ENCODE results near the gene MYO1D. TPM values are rescaled to one million over a fixed set of nuclear protein-coding genes. Genes with fewer than 3 reads are reported as not detected.

The MYO1D gene
- total RNA-seq, 1 experiment from 2014 or later = 35.7 TPM

DNA sequence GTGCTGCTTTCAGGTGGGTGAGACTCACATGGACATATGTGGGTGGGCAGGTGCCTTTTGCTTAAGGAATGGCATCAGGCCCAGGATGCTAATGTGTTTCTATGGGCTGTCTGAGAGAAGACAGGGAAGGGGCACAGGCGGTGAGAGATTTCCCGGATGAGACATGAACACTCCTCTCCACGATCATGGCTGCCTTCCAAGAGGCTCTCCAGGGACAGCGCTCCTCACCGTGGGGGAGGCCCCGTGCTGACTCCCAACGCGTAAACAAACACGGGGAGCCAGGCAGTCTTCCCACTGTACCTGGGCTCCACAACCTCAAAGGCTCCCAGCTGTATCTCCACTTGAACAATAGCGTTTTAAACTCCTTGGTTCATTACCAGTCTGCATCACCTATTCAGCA, 347.3 kb downstream of the MYO1D start:
- no peaks in the 10 kb centered on the region for H3K36me3 ChIP-seq (ENCODE audit: control insufficient read depth in 1 of 2, insufficient read depth in 2 of 2, low read length in 2 of 2)
- no peaks in the 10 kb centered on the region for H3K9me2 ChIP-seq (ENCODE audit: insufficient read depth)
- intact Hi-C loops (cut with micrococcal nuclease) = no loop called here
- no peak overlapping the region for H3K9ac ChIP-seq (ENCODE audit: low read length)
- no peak overlapping the region for H3K4me3 ChIP-seq (replicated peaks in 1 of 2; ENCODE audit: low read depth in 1 of 2, low read length in 2 of 2)
- ChIA-PET POLR2A (no interaction called here), RAD21 (ENCODE audit: low non-redundant PET in 1 of 2, low total read pairs in 2 of 2, uncharacterized antibody in 2 of 2, unreplicated experiment in 2 of 2) (no interaction called here), CTCF (no interaction called here)
- H3K27me3 ChIP-seq (ENCODE audit: insufficient read depth, low read length) = no peaks in the 10 kb centered on the region
- H3K9me3 ChIP-seq (ENCODE audit: control insufficient read depth in 1 of 2, insufficient read depth in 1 of 2, low read depth in 1 of 2, low read length in 2 of 2) = no peaks in the 10 kb centered on the region
- TF ChIP-seq POLR2AphosphoS5 (IDR thresholded peaks at IDR 0.05; ENCODE audit: low read depth, low read length) (no peak), SIN3A (IDR thresholded peaks at IDR 0.05; ENCODE audit: low read depth) (no peak), EZH2 (IDR thresholded peaks at IDR 0.05) (no peak), EGR1 (IDR thresholded peaks at IDR 0.05; ENCODE audit: low read depth) (no peak), JUND (IDR thresholded peaks at IDR 0.05) (no peak), YY1 (IDR thresholded peaks at IDR 0.05; ENCODE audit: extremely low read depth, insufficient replicate concordance, low read depth, low read length) (no peak), ZNF274 (IDR thresholded peaks at IDR 0.05; ENCODE audit: low read depth, low read length) (no peak), EZH2phosphoT487 (IDR thresholded peaks at IDR 0.05; ENCODE audit: borderline replicate concordance) (no peak), SRF (IDR thresholded peaks at IDR 0.05; ENCODE audit: low read depth) (no peak), ZFX (IDR thresholded peaks at IDR 0.05) (no peak), POLR2A (IDR thresholded peaks at IDR 0.05; ENCODE audit: borderline replicate concordance, extremely low read depth, insufficient read depth, insufficient read length) (no peak), SP1 (IDR thresholded peaks at IDR 0.05; ENCODE audit: low read depth) (no peak), TCF7L2 (IDR thresholded peaks at IDR 0.05; ENCODE audit: borderline replicate concordance, extremely low read depth, insufficient read depth, insufficient read length) (no peak), CBX3 (IDR thresholded peaks at IDR 0.05; ENCODE audit: low read depth) (no peak)
- TF ChIP-seq, protein P1, sequence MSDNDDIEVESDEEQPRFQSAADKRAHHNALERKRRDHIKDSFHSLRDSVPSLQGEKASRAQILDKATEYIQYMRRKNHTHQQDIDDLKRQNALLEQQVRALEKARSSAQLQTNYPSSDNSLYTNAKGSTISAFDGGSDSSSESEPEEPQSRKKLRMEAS (IDR thresholded peaks at IDR 0.05) = no peak
- TF ChIP-seq, protein P2, sequence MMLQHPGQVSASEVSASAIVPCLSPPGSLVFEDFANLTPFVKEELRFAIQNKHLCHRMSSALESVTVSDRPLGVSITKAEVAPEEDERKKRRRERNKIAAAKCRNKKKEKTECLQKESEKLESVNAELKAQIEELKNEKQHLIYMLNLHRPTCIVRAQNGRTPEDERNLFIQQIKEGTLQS (IDR thresholded peaks at IDR 0.05) = no peak
- TF ChIP-seq, protein P3, sequence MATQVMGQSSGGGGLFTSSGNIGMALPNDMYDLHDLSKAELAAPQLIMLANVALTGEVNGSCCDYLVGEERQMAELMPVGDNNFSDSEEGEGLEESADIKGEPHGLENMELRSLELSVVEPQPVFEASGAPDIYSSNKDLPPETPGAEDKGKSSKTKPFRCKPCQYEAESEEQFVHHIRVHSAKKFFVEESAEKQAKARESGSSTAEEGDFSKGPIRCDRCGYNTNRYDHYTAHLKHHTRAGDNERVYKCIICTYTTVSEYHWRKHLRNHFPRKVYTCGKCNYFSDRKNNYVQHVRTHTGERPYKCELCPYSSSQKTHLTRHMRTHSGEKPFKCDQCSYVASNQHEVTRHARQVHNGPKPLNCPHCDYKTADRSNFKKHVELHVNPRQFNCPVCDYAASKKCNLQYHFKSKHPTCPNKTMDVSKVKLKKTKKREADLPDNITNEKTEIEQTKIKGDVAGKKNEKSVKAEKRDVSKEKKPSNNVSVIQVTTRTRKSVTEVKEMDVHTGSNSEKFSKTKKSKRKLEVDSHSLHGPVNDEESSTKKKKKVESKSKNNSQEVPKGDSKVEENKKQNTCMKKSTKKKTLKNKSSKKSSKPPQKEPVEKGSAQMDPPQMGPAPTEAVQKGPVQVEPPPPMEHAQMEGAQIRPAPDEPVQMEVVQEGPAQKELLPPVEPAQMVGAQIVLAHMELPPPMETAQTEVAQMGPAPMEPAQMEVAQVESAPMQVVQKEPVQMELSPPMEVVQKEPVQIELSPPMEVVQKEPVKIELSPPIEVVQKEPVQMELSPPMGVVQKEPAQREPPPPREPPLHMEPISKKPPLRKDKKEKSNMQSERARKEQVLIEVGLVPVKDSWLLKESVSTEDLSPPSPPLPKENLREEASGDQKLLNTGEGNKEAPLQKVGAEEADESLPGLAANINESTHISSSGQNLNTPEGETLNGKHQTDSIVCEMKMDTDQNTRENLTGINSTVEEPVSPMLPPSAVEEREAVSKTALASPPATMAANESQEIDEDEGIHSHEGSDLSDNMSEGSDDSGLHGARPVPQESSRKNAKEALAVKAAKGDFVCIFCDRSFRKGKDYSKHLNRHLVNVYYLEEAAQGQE (IDR thresholded peaks at IDR 0.05; ENCODE audit: low read depth) = no peak
- TF ChIP-seq, protein P4, sequence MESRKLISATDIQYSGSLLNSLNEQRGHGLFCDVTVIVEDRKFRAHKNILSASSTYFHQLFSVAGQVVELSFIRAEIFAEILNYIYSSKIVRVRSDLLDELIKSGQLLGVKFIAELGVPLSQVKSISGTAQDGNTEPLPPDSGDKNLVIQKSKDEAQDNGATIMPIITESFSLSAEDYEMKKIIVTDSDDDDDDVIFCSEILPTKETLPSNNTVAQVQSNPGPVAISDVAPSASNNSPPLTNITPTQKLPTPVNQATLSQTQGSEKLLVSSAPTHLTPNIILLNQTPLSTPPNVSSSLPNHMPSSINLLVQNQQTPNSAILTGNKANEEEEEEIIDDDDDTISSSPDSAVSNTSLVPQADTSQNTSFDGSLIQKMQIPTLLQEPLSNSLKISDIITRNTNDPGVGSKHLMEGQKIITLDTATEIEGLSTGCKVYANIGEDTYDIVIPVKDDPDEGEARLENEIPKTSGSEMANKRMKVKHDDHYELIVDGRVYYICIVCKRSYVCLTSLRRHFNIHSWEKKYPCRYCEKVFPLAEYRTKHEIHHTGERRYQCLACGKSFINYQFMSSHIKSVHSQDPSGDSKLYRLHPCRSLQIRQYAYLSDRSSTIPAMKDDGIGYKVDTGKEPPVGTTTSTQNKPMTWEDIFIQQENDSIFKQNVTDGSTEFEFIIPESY (IDR thresholded peaks at IDR 0.05; ENCODE audit: extremely low read depth, insufficient replicate concordance, low read length) = no peak
- TF ChIP-seq, protein P5, sequence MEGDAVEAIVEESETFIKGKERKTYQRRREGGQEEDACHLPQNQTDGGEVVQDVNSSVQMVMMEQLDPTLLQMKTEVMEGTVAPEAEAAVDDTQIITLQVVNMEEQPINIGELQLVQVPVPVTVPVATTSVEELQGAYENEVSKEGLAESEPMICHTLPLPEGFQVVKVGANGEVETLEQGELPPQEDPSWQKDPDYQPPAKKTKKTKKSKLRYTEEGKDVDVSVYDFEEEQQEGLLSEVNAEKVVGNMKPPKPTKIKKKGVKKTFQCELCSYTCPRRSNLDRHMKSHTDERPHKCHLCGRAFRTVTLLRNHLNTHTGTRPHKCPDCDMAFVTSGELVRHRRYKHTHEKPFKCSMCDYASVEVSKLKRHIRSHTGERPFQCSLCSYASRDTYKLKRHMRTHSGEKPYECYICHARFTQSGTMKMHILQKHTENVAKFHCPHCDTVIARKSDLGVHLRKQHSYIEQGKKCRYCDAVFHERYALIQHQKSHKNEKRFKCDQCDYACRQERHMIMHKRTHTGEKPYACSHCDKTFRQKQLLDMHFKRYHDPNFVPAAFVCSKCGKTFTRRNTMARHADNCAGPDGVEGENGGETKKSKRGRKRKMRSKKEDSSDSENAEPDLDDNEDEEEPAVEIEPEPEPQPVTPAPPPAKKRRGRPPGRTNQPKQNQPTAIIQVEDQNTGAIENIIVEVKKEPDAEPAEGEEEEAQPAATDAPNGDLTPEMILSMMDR (IDR thresholded peaks at IDR 0.05 in 2 of 3, conservative IDR thresholded peaks at IDR 0.05 in 1 of 3; ENCODE audit: borderline replicate concordance in 1 of 3, insufficient read depth in 1 of 3, low read depth in 2 of 3, low read length in 2 of 3) = no peak
- no peak overlapping the region for H3K4me2 ChIP-seq (ENCODE audit: low read length)
- ATAC-seq (no peak), DNase-seq (ENCODE audit: low read depth, low spot score) (no peak)
- H3K4me1 ChIP-seq (ENCODE audit: control insufficient read depth in 1 of 2, insufficient read depth in 2 of 2, low read length in 2 of 2) = no peaks in the 10 kb centered on the region
- H2AFZ ChIP-seq (ENCODE audit: low read depth, low read length, poor library complexity, severe bottlenecking) = no peak overlapping the region
- H3K79me2 ChIP-seq (ENCODE audit: insufficient read depth, low read length) = no peaks in the 10 kb centered on the region
- H4K20me1 ChIP-seq (ENCODE audit: insufficient read depth) = no peaks in the 10 kb centered on the region
- no TSS peak for BruUV-seq (replicated peaks)
- no peak overlapping the region for H3K27ac ChIP-seq (ENCODE audit: low read depth, low read length)

Data from HCT116 (cell line).